Esophagus mucosa (tissue), 1 donor: ENCODE data around the gene WDR26. TPM values are rescaled to one million over a fixed set of nuclear protein-coding genes. Genes with fewer than 3 reads are reported as not detected.
A peak's percentile ranks its signal among the peaks of the same experiment; 100 is the strongest.

Experiments
- ATAC-seq: fragments of 200-7000 bp; cut with Tn5 transposase; one replicate; pipeline ENCODE4 v1.9.1; 2020
- total RNA-seq: library from RNA; stranded (reverse); gene quantifications from one replicate; pipeline ENCODE4 v1.2.4, GENCODE V29; 2023
- donor health status: DM: yes; HTN: yes; CAD: no.

Gene WDR26
- total RNA-seq, 1 donor from 2014 or later = 52.9 TPM

- ATAC-seq = no peak
These were observed 90.9 kb downstream of the WDR26 start for GRCh38 chr1:224343679-224344078.

DNA sequence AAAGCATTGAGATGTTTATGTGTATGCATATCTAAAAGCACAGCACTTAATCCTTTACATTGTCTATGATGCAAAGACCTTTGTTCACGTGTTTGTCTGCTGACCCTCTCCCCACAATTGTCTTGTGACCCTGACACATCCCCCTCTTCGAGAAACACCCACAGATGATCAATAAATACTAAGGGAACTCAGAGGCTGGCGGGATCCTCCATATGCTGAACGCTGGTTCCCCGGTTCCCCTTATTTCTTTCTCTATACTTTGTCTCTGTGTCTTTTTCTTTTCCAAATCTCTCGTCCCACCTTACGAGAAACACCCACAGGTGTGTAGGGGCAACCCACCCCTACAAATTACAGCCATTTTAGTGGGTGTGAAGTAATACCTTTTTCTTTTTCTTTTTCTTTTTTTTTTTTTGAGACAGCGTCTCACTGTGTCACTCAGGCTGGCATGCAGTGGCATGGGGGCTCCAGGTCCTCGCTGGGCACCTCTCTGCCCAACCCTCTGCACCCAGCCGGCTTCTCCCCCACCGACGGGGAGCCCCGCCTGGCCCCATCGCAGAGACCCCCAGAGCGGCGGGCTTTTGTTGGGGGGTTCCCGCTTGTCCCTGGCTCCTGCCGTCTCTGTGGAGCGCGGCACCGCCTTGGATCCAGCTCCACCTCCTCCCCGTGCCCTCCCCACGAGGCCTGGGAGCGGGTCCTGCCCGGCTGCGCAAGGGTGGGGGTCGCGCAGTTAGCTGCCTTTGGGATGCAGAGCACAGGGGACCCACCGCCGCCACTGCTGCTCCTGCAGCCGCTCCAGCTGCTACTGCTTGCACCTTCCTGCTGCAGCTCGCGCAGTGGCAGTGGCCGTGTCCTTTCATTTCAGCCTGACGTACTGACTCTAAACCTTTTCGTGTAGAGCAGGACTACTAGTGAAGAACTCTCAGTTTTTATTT lies 93.9 kb downstream of the WDR26 start:
- peak; percentile 62 for ATAC-seq

GRCh38 chr1:224339442-224340033 lies 95.1 kb downstream of the WDR26 start:
- ATAC-seq = no peak

- peak; percentile 87 for ATAC-seq
These were observed 96.3 kb downstream of the WDR26 start for GRCh38 chr1:224338150-224338838.

Other genes starting within 250 kb of the WDR26 start
- gene NVL, start 104.6 kb downstream of the WDR26 start, total RNA-seq = 15.7 TPM
- gene CNIH4, start 77.9 kb downstream of the WDR26 start, total RNA-seq = 59.4 TPM
- gene CNIH3, start 181.5 kb upstream of the WDR26 start, total RNA-seq = 2.1 TPM